Transverse colon (tissue), 4 donors: Measurements from ENCODE around the gene HSPG2.

ENCODE experiments used
- CTCF ChIP-seq, 5 experiments: fragments of 200-600 bp in 3 of 5; fragments of 450-650 bp in 2 of 5; sonication (generic) in 3 of 5; IDR thresholded peaks; 1 replicate in 2 of 5; 2 replicates in 3 of 5; pipeline ENCODE4 v1.5.1; 2016 to 2017; ENCODE audit warnings: antibody characterized with exemption in 5 of 5, inconsistent platforms in 3 of 5, mild to moderate bottlenecking in 2 of 5, moderate library complexity in 1 of 5
- EP300 ChIP-seq: sonication (generic); formaldehyde crosslinking; IDR thresholded peaks from one replicate; pipeline ENCODE4 v1.6.1; 2017; ENCODE audit warnings: antibody characterized with exemption, low read depth
- POLR2A ChIP-seq: fragments of 450-650 bp; IDR thresholded peaks from one replicate; pipeline ENCODE4 v1.6.1; 2016; ENCODE audit warnings: antibody characterized with exemption, mild to moderate bottlenecking, moderate library complexity
- POLR2AphosphoS5 ChIP-seq, 3 donors: sonication (generic); formaldehyde crosslinking; IDR thresholded peaks; one replicate each; pipeline ENCODE4 v1.6.1; 2016; ENCODE audit warnings: antibody characterized with exemption in 3 of 3

GRCh38 chr1:21848524-21849174 is 88.5 kb downstream of the HSPG2 start:
- TF ChIP-seq CTCF (IDR thresholded peaks at IDR 0.05) (no peak), POLR2A (no peak), EP300 (no peak), POLR2AphosphoS5 (IDR thresholded peaks at IDR 0.05) (no peak)
